Panc1 (cell line): Measurements from ENCODE around the gene ZNF564. TPM values are rescaled to one million over a fixed set of nuclear protein-coding genes. Genes with fewer than 3 reads are reported as not detected.
"Not testable (repeated sequence)": the region's sequence is repeated elsewhere in the genome, so short reads cannot be mapped to it uniquely, and the experiment has no call there.

Experiments used
- ATAC-seq: fragments of 200-7000 bp; cut with Tn5 transposase; 2 replicates; pipeline ENCODE4 v1.9.1; 2020; ENCODE audit warnings: mild to moderate bottlenecking, moderate library complexity
- BruUV-seq: library from RNA; stranded (reverse); fragments of 400-500 nt; replicated peaks from 2 replicates; lab custom pipeline; 2021; lab: Mats Ljungman, UMichigan
- CTCF ChIA-PET: fragments of 300-600 bp; sonication (Branson Sonifier 250); formaldehyde crosslinking; loops from one replicate; lab custom pipeline; 2022; ENCODE audit warnings: antibody characterized with exemption; lab: Charles Lee
- POLR2A ChIA-PET: fragments of 300-600 bp; sonication (Branson Sonifier 250); formaldehyde crosslinking; loops from one replicate; lab custom pipeline; 2022; ENCODE audit warnings: antibody characterized with exemption; lab: Charles Lee
- DNase-seq: peaks from one replicate; pipeline ENCODE4 v3.0.0-alpha.2; 2010; ENCODE audit warnings: low read depth, low spot score
- H3K27ac ChIP-seq: 2 replicates; pipeline ENCODE4 v1.5.1; 2011; ENCODE audit warnings: mild to moderate bottlenecking, low read length, inconsistent platforms
- H3K27me3 ChIP-seq: fragments of 200-500 bp; sonication (Bioruptor generic); 2 replicates; pipeline ENCODE4 v1.6.0; 2014; ENCODE audit warnings: low read length, inconsistent platforms; ENCODE audit not compliant: control insufficient read depth, insufficient read depth
- H3K36me3 ChIP-seq: fragments of 200-500 bp; sonication (Bioruptor generic); 2 replicates; pipeline ENCODE4 v1.5.1; 2014; ENCODE audit warnings: inconsistent platforms, mild to moderate bottlenecking, low read length, moderate library complexity; ENCODE audit not compliant: control insufficient read depth, insufficient read depth
- H3K4me1 ChIP-seq: 2 replicates; pipeline ENCODE4 v1.5.1; 2011; ENCODE audit warnings: inconsistent platforms, mild to moderate bottlenecking, low read length, moderate library complexity; ENCODE audit not compliant: control insufficient read depth, insufficient read depth
- H3K4me3 ChIP-seq, 2 experiments: 2 replicates each; pipeline ENCODE4 v1.5.1; 2011 to 2012; ENCODE audit warnings: low read depth in 2 of 2, low read length in 2 of 2, mild to moderate bottlenecking in 2 of 2, inconsistent platforms in 1 of 2, moderate library complexity in 1 of 2
- H3K9me3 ChIP-seq: fragments of 200-500 bp; sonication (Bioruptor generic); 2 replicates; pipeline ENCODE4 v1.5.1; 2014; ENCODE audit warnings: low read depth, mild to moderate bottlenecking, inconsistent platforms, low read length, moderate library complexity; ENCODE audit not compliant: control insufficient read depth, insufficient read depth
- CTCF ChIP-seq: fragments of 450-650 bp; IDR thresholded peaks from 2 replicates; pipeline ENCODE4 v1.5.1; 2017; ENCODE audit warnings: mild to moderate bottlenecking
- POLR2AphosphoS5 ChIP-seq: IDR thresholded peaks from 2 replicates; pipeline ENCODE4 v1.6.1; 2012; ENCODE audit warnings: mild to moderate bottlenecking, low read depth, low read length, moderate library complexity
- REST ChIP-seq, 2 experiments: IDR thresholded peaks; 2 replicates each; pipeline ENCODE4 v1.6.1; 2011 to 2012; ENCODE audit warnings: low read depth in 2 of 2, control low read depth in 1 of 2, low read length in 1 of 2, mild to moderate bottlenecking in 1 of 2, moderate library complexity in 1 of 2; ENCODE audit not compliant: insufficient read depth in 1 of 2
- SIN3A ChIP-seq: IDR thresholded peaks from 2 replicates; pipeline ENCODE4 v1.6.1; 2012; ENCODE audit warnings: low read depth, mild to moderate bottlenecking, low read length, moderate library complexity, borderline replicate concordance; ENCODE audit not compliant: insufficient read depth
- TCF7L2 ChIP-seq: IDR thresholded peaks from 2 replicates; pipeline ENCODE4 v1.6.1; 2011; ENCODE audit warnings: mild to moderate bottlenecking, low read depth, low read length, inconsistent platforms
- in situ Hi-C: cut with HindIII; loops from 2 replicates; pipeline ENCODE4 v1.10.0; 2016; ENCODE audit warnings: low sequenced_read_pairs, low pct_unique_long_range_greater_than_20kb
- intact Hi-C: fragments of 100-400 bp; cut with micrococcal nuclease; formaldehyde crosslinking; loops from one replicate; pipeline ENCODE4 v1.10.0; 2022; ENCODE audit not compliant: unreplicated experiment
- total RNA-seq: library from RNA; stranded (reverse); gene quantifications from one replicate; pipeline ENCODE4 v1.2.1, GENCODE V29; 2021; ENCODE audit not compliant: unreplicated experiment

ZNF564 gene
- total RNA-seq, 1 experiment from 2014 or later = 5.7 TPM

- no peaks in the 10 kb centered on the region for H3K27me3 ChIP-seq
- no peaks in the 10 kb centered on the region for H3K36me3 ChIP-seq
- no TSS peak for BruUV-seq
- CTCF ChIA-PET = no interaction called here
- peak overlapping the region in 1 of 2 experiments; percentile 61; a peak in 2 of 4 replicates for H3K4me3 ChIP-seq
- ATAC-seq (no peak), DNase-seq (no peak)
- in situ Hi-C loops = no loop called here
- intact Hi-C loops = no loop called here
- POLR2A ChIA-PET = no interaction called here
- peak overlapping the region; percentile 81; the same call in 1 of the 2 replicates for H3K27ac ChIP-seq
- no peaks in the 10 kb centered on the region for H3K9me3 ChIP-seq
- TF ChIP-seq REST (IDR thresholded peaks at IDR 0.05; ENCODE audit: insufficient read depth in 1 of 2, low read depth in 2 of 2, low read length in 1 of 2) (no peak), CTCF (no peak), POLR2AphosphoS5 (no peak), TCF7L2 (no peak), SIN3A (no peak)
- peaks cover 3% of the 10 kb centered on the region; the same call in 1 of the 2 replicates for H3K4me1 ChIP-seq
Measured at GRCh38 chr19:12494260-12494860, 56.9 kb downstream of the ZNF564 start.

- intact Hi-C loops, ATAC-seq, CTCF ChIA-PET, H3K9me3 ChIP-seq, H3K27ac ChIP-seq, in situ Hi-C loops, H3K4me3 ChIP-seq, H3K36me3 ChIP-seq, POLR2A ChIA-PET, BruUV-seq, H3K4me1 ChIP-seq, H3K27me3 ChIP-seq, DNase-seq: not testable (repeated sequence)
Measured at GRCh38 chr19:12486265-12486783, 65.0 kb downstream of the ZNF564 start.

GRCh38 chr19:12485571-12485970 is 65.7 kb downstream of the ZNF564 start:
- H3K27ac ChIP-seq = no peak overlapping the region
- no peaks in the 10 kb centered on the region for H3K9me3 ChIP-seq
- H3K27me3 ChIP-seq = no peaks in the 10 kb centered on the region
- BruUV-seq = no TSS peak
- no peak for DNase-seq
- intact Hi-C loops (no loop called here), in situ Hi-C loops (no loop called here)
- H3K4me1 ChIP-seq = peaks cover 8% of the 10 kb centered on the region; the same call in 1 of the 2 replicates
- ChIA-PET CTCF (no interaction called here), POLR2A (no interaction called here)
- H3K4me3 ChIP-seq = no peak overlapping the region
- ATAC-seq = no peak
- no peaks in the 10 kb centered on the region for H3K36me3 ChIP-seq
- TF ChIP-seq SIN3A (no peak), TCF7L2 (no peak), POLR2AphosphoS5 (no peak), CTCF (no peak), REST (IDR thresholded peaks at IDR 0.05; ENCODE audit: insufficient read depth in 1 of 2, low read depth in 2 of 2, low read length in 1 of 2) (no peak)
